ENCODE measurements around the gene FOXJ3. TPM values are rescaled to one million over a fixed set of nuclear protein-coding genes. Genes with fewer than 3 reads are reported as not detected.

The FOXJ3 gene
- total RNA-seq, 1 experiment from 2014 or later = 34.0 TPM

DNA sequence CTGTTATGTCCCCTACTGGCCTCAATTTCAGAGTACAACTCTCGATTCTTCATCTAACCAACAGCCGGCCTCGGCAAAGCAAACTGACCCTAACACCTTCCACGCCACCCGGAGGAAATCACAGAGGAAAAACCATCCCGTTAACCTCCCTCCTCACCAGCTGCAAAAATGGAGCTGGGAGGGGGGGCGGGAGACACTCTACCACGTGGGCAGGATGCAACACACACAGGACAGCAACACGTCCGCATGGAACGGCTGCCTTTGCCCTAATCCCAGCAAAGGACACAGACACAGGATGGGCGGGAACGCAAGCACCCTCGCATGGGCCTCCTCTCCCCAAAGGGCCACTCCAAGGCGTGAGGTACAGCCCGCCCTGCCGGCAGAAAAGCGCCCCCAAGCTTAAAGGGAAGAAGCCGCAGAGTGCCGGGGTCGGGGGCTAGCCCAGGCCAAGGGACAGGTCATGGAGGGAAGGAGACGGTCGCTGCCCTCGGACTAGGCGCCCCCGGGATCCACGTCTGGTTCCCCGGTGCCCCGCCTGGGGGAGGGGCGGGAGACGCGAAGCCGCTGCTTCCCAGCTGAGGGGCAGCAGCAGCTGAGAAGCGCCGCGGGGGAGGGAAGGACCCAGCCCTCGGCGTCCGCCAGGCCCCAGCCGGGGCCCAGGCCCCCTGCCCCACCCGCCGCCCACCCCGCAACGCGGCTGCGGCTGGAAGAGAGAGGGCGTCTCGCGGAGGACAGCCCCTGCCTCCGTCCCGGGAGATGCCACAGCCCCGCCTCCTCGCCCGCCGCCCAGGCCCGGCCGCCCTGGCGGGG, 590 bp downstream of the FOXJ3 start:
- peak; percentile 81 for DNase-seq (ENCODE audit: low read depth)

DNA sequence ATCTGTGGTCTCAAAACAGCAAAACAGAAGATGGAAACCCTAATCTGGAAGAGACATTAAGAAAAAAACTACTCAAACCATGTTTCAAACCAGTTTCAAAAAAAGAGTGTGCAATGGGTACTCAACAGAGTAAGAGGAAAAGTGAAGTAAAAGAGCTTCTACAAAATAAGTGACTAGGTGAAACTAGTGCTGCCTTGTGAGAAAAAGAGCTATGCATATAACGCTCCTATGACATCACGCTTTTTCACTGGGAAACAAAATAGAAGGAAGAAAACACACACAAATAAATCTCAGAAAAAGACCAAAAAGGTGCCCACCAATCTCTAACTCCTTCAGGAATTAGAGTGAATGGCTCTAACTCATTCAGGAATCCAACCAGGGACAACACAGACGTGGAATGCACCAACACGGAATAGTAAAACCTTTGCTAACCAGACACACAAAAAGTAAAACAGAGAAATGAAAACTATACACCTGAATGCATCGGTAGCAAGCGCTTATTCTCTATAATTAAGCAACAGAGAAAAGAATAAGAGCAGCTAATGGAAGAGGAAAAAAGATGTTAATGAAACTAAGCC, 1.3 kb downstream of the FOXJ3 start:
- DNase-seq (ENCODE audit: low read depth) = no peak

DNA sequence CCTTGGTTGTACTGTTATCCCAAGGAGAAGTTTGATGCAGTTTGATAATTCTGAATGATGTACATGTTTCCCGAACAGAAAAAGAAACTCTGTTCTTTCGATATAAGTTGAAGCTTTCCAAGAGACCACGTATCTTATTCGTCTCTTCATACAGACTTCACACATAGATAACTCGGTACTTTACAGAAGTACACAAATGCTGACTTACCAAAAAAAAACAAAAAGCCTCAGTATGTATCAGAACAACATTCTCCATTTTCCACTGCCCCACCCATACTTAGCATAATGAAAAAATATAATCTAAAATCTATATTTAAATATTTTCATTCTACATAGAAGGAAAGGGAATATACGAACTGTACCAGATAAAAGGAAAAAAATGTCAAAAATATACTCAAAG, 2.2 kb downstream of the FOXJ3 start:
- no peak for DNase-seq (ENCODE audit: low read depth)

DNA sequence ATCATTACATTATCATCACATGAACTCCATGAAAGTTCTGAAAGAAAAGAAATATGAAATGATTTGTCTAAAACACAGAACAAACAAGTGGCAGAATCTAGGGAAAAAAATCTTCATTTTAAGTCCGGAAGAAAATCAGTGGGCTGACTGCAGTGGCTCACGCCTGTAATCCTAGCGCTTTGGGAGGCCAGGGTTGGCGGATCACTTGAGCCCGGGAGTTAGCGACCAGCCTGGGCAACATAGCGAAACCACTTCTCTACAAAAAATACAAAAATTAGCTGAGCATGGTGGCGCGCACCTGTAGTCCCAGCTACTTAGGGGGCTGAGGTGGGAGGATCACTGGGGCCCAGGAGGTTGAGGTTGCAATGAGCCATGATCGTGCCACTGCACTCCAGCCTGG, 4.8 kb downstream of the FOXJ3 start:
- no peak for DNase-seq (ENCODE audit: low read depth)

DNA sequence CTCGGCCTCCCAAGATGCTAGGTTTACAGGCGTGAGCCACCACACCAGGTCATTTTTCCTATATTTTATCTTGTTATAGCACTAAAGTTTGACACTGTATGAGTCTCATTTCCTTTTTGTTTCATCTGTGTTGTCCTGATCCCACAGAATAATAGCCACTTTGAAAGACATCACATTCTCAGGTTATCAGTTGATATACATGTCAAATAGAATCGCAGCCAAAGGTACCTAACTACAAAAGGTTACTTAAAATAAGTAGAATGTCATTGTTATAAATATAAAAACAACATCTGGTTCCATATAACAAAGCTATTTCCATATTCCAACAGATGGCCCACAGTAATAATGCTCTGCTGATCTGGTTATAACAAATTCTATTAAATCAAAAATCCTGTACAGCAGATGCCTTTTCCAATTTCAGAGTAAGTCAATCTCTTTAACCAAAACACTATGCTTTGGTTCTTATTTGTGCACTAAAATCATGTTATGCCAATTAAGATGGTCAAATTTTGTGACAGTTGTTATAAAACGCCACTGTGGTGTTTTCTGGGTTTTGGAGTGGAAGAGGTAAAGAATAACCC, 6.0 kb downstream of the FOXJ3 start:
- no peak for DNase-seq (ENCODE audit: low read depth)

DNA sequence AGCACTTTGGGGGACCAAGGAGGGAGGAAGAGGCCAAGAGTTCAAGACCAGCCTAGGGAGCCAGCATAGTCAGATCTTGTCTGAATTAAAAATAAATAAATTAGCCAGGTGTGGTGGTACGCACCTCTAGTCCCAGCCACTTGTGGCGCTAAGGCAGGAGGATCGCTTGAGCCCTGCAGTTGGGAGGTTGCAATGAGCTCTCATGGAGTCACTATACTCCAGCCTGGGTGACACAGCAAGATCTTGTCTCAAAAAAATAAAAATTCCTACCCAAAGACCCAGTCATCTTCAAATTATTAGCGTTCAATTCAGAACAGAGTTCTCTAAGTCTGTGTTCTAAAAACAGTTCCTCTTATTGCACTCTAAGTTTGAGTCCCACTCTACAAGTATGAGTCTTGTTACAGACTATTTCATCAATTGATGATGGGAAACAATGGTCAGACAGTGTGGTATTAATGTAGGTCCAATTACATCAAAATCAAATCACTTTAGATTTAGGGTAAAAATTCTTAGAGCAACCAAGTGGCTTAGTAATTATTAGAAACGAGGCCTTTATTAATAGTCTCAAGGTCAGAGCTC, 6.9 kb downstream of the FOXJ3 start:
- DNase-seq (ENCODE audit: low read depth) = no peak

DNA sequence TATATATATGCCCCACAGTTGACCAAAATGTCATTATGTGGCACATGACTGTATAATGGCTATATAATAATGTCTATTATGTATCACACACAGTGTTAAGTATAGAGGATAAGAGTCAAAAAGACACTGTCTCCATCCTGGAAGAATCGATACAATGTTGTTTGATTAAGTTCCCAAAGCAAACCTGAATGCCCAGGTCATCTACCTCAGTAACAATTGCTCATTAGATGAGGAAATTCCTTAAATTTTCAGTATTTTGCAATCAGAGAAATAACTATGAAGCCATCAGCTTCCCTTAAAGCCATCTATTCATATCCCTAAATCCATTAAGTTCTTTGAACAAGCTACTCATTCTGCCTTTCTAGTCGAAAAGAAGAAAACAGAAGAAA, 10.0 kb downstream of the FOXJ3 start:
- no peak for DNase-seq (ENCODE audit: low read depth)

DNA sequence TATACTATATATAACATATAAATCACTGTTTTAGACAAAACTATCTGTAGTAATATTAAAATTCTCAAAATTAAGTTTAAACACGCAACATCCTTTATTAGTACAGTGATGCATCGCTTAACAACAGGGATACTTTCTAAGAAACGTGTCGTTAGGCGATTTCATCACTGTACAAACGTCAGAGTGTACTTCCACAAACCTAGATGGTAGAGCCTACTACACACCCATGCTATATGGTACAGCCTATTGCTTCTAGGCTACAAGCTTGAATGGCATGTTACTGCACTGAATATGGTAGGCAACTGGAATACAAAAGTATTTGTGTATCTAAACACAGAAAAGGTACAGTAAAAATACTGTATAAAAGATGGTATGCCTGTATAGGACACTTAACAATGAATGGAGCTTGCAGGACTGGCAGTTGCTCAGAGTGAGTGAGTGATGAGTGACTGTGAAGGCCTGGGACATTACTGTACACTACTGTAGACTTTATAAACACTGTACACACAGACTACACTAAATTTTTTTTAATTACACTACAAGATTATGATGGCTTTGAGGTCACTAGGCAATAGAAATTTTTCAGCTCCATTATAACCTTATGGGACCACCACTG, 10.5 kb downstream of the FOXJ3 start:
- DNase-seq (ENCODE audit: low read depth) = no peak

DNA sequence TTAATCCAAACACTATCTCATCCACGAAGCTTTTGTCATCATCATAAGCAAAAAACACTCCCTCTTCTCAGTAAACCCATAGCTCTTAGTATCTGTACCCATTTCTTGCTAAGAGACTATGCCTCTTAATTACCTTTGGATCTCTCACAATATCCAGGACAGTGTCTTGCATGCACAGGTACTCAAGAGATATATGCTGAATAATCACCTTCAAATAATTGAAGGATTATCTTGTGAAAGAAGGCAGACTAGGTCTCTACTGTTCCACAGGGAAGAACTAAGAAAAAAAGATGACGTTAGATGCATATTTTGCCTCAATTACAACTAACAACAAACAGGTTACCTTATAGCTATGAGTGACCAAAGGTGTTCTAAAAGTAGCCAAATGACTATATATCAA, 11.5 kb downstream of the FOXJ3 start:
- no peak for DNase-seq (ENCODE audit: low read depth)

DNA sequence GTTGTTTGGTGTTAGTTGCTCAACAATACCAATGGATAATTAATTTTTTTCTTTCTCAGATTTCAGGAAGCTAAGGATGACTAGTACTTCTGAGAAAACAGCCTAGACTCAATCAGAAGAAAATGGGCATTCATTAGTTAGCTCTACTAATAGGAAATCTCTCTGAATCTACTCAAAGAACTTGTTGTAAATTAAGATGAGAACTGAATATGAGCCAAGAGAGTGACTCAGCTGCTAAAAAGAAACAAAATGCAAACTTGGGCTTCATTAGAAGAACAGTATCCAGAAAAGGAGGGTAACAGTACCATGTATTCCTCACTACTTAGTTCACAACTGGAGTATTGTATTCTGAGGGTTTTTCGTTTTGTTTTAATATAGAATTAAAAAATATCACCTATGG, 12.5 kb downstream of the FOXJ3 start:
- DNase-seq (ENCODE audit: low read depth) = peak; percentile 49

DNA sequence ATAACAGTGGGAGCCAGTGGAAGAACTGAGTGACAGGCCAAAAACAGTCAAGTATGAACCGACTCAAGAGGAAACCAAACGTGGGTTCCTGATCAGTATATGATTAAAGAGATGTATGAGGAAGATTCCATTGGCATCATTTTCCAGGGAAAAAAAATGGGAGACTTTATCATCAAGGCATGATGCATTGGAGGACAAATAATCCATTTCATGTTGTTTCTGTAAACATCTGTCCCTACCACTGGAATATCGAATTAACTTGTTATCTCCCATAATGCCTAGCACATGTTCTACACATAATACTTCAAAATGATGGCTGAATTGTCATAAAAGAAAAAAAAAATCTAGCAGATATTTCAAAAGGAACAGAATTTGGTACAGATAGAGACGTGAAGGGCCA, 13.3 kb downstream of the FOXJ3 start:
- DNase-seq (ENCODE audit: low read depth) = no peak

DNA sequence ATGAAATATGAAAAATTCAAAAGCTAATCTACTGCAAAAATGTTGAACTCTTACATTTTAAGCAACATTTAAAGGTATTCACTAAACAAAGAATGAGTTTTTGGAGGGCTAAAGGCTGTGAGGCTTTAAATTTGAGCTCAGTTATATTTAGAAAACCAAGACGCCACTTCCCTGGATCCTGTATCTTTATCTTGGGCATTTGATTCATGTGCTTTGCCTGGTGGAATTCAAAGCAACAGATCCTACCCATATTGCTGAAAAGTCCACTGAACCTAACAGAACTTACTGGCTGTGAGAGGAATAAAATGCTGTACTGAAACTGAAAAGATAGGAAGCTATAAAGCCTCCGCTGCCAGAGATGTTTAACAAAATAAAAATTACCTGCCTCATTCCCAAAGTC, 14.3 kb downstream of the FOXJ3 start:
- DNase-seq (ENCODE audit: low read depth) = no peak

DNA sequence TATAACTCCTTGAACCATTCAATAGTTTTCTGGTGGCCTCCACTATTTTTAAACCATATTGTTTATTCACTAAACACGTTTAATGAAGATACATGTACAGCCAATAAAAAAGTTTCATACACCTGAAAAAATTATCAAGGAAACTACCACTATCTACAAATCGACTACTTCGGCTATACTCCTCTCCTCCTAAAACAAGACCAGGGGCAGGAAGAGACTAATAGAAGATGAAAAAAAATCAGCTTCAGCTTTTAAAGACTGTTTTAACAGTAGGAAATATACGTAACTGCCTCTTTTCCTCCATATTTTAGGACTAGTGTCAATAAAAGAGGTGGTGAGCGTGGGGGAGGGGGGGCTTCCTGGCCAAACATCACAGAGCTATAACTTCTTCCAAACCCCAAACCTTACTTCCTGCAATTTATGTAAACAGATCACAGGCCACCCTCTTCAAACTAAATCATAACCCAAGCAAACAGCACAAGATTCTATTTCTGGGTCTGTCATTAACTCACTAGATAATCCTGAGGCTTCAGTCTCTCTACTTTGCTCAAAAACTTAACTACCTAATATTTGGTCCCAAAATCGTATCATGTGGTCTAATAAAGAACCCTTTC, 15.1 kb downstream of the FOXJ3 start:
- DNase-seq (ENCODE audit: low read depth) = no peak

DNA sequence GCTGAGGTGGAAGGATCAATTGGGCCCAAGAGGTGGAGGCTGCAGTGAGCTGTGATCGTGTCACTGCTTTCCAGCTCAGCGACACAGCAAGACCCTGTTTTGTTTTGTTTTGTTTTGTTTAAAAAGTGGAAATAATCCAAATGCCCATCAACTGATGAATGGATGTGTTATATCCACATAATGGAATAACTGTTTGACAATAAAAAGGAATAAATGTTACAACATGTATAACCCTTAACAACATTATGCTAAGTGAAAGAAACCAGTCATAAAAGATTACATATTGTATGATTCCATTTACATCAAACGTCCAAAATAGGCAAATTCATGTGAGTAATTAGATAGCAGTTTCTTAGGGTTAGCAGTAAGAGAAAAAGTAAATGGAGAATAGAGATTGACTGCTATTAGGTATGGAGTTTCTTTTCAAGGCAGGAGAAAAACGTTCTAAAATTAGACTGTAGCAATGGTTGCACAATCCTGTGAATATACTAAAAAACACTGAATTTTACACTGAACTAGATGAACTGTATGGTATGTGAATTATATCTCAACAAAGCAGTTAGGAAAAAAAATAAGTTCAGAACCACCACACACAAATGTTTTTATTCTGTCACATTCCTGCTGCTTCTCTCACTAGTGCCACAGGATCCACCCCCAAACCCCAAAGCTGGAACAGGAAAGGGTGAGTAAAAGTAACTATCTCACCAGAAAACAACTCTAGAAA, 15.7 kb downstream of the FOXJ3 start:
- peak; percentile 40 for DNase-seq (ENCODE audit: low read depth)

DNA sequence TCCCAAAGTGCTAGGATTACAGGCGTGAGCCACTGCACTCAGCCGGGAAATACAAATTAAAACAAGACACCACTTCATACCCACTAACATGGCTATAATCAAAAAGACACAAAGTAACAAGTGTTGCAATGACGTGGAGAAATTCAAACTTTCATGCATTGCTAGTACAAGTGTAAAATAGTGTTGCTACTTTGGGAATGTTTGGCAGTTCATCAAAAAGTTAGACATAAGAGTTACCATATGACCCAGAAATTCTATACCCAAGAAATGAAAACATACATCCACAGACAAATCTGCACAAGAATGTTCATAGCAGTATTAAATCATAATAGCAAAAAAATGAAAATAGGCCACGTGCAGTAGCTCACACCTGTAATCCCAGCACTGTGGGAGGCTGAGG, 16.4 kb downstream of the FOXJ3 start:
- no peak for DNase-seq (ENCODE audit: low read depth)

DNA sequence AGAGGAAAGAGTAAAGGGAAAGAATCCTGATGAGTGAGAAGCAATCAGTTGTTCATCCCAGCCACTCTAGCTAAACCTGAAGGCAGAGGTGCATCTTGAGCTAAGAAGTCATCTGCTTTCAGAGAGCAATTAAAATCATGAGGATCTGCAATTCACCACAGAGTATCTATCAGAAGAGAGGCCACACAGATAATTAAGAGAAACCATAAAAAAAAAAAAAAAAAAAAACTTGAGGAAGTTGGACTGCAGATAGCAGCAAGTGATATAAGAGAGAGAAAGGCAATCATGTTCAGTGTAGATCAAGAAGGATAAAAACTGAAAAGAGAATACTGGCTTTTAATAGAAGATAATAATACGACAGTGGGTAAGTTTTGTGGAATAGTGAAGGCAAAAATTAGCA, 17.7 kb downstream of the FOXJ3 start:
- DNase-seq (ENCODE audit: low read depth) = no peak

DNA sequence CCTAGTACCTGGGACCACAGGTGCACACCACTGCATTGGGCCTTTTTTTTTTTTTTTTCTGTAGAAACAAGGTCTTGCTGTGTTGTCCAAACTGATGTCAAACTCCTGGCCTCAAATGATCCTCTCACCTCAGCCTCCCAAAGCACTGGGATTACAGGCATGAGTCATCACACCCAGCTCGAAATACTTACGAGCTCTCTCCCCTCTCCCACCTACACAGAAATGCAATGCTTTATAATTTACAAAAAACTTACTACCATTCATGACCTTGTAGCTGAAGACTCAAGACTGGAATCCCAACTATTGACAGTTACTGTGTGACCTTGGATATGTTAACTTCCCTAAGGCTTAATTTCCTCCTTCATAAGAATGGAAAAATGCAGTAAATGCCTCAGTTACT, 18.7 kb downstream of the FOXJ3 start:
- no peak for DNase-seq (ENCODE audit: low read depth)

DNA sequence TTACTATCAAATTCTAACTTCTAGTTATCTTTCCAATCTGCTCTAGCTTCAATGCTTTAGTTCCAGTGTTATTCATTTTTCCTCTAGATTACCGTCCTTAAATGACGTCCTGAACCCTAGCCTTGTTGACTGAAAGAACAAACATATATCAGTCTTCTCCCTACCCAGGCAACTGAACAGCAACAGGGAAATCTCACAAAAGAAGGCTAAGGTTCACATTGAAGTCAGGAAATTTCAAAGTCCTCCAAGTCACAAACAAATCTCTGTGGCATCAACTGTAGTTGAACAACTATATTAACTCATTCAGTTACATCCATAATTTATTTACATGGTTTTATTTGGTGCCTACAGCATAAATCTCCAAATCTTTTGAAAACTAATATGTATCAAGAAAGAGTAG, 19.5 kb downstream of the FOXJ3 start:
- DNase-seq (ENCODE audit: low read depth) = no peak

DNA sequence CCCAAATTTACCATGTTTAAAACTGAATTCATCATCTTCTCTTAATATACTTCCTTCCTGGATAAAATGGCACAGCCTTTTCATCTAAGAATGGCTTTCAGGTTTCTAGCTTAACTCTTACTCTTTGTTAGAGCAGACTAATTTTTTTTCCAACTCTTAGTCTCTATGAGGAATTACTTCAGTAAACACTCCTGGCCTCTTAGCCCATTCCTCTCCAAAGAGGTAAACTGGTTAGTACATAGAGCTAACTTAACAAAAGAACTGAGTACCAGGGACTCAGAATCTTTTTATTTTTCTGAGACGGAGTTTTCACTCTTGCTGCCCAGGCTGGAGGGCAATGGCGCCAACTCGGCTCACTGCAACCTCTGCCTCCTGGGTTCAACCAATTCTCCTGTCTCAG, 21.1 kb downstream of the FOXJ3 start:
- no peak for DNase-seq (ENCODE audit: low read depth)

DNA sequence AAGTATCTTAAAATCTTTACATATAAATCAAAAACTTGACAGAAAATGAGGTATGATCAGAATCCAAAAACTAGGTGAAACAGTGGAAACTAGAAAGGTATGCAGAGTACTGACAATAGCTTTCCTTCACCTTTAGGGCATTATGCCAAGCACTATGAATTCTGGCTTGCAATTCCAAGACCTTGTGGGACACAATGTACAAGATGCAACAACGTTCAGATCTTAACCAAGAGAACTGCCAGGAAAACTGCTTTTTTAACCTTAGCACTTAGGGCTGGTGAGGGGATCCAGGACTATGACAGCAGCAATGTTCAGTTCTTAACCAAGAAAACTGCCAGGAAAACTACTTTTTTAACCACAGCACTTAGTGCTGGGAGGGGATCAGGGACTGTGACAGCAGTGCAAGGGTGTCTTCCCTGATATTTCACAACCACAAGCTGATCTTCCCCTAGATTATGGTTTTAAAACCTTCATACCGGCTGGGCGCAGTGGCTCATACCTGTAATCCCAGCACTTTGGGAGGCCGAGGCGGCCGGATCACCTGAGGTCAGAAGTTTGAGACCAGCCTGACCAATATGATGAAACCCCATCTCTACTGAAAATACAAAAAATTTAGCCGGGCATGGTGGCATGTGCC, 22.3 kb downstream of the FOXJ3 start:
- DNase-seq (ENCODE audit: low read depth) = no peak

DNA sequence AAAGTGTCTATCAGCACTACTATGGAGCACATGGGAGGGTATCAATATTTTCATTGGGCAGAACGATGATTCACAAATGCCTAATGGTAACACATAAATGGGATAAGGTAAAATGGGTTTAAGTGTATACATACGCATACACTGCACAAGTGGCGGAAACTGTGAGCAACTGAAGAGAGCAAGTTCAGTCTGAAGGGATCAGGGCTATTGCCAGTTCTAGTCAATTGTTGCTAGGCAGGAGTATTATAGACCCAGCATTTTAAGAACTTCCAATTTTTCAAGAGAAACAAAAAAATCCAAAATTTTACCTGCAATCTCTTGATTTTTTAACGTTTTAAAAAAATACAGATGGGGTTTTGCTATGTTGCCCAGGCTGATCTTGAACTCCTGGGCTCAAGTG, 23.1 kb downstream of the FOXJ3 start:
- no peak for DNase-seq (ENCODE audit: low read depth)

Data from LHCN-M2 (cell line).